HG03571 (cell line): ENCODE data around the gene BRWD1.

Experiments
- ATAC-seq: cut with Tn5 transposase; IDR thresholded peaks from one replicate; pipeline ENCODE4 v1.9.1; 2021; ENCODE audit not compliant: unreplicated experiment

The BRWD1 gene

DNA sequence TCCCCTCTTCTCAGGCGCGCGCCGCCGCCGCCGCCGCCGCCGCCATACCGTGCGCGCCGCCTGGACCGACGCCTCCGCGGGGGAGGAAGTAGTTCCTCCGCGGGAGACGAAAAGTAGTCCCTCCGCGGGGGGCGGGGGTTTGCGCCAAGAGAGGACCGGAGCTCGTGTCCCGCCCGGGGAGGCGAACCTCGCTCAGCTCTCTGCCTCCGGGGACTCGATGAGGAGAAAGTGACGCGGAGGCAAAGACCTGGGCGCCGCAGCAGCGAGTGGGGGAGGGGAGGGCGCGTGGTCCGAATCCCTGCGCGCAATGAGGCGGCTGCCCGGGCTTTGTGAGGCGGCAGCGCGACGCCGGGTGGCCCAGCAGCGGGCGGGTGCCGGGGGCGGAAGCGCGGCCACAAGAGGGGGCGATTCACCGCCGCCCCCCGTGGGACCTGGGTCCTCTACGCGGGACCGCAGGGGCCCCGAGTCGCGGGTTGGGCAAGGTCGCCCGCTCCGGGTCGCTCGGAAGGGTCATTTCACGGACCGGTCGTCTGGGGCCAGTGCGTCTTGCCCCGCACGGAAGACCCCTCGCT is at the start of gene BRWD1:
Gene BRWD1 (minus strand): TSS at position 62 of the 572 bp plus-strand sequence. CDS start 141 bp downstream, outside the sequence.
- peak; percentile 44 for ATAC-seq

DNA sequence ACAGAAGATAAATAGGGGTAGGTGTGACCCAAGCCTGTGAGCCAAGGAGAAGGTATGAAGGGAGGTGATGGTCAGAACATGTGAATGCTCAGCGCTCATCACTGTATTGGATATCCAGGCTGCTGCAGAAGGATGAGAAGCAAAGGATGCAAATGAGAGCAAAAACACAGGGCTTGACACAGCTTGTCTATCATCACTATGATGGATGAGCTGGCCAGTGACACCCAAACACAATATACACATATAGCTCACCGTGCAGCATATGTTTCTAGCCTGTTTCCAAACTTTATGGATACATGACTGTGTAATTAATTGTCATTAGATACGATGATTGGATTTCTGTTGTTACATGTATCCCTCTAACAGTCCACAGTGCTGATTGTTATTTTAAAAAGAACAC is 49.3 kb upstream of the BRWD1 start:
- ATAC-seq = no peak

DNA sequence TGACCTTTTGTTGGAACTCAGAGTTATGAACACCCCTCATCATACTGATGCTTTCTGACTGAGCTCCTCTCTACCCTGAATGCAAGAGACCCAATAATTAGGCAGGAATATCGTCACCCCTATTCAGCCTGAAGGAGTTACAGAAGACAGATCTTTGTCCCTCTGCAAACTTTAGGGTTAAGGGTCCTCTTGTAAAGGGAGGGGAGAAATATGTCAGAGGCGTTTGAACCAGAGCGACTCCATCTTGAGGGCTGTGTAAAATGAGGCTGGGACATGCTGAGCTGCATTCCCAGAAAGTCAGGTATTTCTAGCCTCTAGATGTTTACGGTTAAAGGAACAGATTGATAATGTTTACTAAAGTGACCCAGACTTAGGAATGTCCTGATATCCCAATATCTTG is 46.0 kb upstream of the BRWD1 start:
- ATAC-seq = no peak

DNA sequence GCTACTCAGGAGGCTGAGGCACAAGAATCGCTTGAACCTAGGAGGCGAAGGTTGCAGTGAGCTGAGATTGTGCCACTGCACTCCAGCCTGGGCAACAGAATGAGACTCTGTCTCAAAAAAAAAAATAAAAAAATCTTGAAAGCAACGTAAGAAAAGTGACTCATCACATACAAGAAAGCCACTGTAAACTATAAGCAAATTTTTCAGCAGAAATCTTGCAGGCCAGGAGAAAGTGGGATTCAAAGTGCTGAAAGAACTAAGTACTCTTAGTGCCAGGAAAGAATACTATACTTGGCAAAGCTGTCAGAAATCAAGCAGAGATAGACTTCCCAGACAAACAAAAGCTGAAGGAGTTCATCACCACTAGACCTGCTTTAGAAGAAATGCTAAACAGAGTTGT is 39.9 kb upstream of the BRWD1 start:
- no peak for ATAC-seq

DNA sequence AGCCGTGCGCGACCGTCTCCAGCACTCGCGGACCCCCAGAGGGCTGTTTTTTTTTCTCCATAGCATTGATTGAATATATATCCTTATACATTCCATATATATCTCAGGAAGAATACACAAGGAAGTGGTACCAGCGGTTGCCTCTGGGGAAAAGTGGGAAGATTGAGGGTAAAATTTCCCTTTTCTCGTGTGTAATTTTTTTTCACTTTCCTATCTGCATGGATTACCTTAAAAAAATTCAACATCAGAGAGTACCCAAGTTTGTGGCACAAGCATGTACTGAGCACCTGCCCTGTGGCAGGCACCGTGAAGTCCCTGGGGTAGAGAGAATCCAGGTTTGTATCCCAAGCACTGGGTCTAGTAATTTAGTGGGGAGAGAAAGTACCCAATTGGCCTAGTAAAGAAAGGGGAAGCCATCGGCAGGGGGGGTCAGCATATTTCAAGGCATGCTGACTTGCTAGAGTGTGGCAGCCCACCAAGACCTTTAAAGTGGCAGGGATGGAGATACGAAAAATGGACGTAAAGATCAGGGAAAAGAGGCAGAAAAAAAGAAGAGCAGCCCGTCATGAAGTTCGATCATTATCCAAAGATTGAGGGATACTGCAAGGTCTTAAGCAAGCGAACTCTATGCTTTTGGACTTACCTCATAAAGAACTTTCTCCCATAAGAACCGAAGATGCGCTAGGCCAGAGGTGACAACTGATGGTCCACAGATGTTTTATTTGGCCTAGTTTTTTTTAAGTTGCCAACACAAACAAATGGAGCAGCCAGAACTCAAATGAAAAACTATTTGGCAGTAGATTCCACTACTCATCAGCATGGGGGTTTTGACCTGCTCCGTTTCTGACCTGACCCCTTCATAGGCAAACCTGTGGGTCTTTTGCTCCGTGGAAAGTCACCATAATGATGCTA is 36.9 kb upstream of the BRWD1 start:
- ATAC-seq = no peak

DNA sequence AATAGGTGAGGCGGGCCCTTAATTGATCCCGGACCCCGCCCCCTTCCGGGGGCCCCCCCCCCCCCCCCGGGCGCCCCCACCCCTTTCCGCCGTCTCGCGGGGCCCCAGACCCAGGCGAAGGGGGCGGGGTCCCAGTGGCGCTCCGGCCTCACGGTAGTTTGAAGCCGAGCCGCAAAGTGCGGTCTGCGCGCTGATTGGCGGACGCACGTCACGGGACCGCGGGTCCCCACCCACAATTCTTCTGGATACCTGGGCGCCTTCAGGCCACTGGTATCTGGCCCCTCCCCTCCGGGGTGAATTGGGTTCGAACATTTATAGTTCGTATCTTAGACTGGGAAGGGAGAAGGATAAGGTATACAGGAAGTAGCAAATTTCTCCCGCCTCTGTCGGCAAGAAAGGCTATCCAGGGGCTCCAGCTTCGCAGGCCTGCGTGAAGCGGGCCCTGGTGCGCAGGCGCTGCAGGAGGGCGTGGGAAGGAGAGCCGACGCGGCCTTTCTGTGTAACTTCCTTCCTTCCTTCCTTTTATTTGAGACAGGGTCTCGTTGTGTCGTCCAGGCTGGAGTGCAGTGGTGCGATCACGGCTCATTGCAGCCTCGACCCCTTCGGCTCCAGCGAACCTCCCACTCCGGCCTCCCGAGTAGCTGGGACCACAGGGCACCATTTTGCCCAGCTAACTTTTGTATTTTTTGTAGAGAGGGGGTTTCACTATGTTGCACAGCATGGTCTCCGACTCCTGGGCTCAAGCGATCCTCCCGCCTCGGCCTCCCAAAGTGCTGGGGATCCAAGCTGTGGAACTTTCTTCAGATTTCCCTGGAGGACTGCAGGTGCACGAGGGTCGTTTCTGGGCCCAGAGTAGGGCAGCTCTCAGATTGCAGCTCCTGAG is 36.0 kb upstream of the BRWD1 start:
- ATAC-seq = peak; percentile 79

DNA sequence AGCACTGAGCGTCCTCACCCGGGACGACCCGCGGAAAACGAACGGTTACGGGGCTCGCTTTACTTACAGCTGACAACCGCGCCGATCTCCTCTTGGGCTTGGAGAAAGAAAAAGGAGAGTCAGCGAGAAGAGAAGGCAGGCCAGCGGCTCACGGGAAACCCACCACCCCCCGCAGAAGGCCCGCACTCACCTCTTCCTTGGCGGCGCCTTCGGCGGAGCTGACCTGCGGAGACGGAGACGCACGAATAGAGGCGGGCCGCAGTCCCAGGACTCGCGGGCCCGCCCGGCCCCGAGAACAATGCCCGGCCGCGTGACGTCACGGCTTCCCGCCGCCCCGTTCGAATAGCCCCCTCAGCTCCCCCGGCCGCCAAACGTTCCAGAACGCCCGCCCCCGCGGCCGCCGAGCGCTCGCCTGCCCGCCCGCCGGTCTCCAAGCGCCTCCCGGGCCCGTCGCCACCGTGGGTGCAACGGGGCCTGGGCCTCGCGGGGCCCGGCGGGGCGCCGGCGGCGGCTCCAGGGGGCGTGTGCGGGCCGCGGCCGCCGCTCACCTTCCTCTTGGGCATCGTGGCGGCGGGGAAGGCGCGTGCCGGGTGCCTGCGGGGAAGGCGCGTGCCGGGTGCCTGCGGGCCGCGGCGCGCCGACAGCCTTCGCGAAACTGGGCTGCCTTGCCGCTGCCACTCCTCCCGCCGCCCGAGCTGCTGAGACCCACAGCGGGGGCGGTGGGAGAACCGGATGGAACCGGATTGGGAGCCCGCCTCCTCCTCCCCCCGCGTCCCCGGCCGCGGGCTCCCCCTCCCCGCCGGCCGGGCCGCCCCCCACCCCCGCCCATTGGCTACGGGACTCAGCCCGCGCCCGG is 35.2 kb upstream of the BRWD1 start, which contains the start of gene HMGN1:
Gene HMGN1 (minus strand): TSS at position 734 of the 856 bp plus-strand sequence. CDS start 171 bp downstream, at position 563.
- peak; percentile 49 for ATAC-seq

DNA sequence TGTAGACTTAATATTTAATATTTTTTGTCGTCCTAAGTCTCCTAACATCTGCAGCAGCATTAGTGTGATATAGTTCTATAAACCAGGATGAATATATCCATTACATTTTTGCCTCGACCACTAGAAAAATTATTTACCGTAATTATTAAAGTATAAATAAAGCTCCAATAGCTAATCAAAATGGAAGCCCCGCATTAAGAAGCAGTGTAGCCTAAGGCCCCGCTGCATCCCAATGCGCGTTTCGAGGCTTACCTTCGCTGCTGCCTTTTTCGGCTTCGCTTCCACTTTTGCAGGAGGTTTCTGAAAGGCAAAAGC is 34.6 kb upstream of the BRWD1 start:
- ATAC-seq = no peak

DNA sequence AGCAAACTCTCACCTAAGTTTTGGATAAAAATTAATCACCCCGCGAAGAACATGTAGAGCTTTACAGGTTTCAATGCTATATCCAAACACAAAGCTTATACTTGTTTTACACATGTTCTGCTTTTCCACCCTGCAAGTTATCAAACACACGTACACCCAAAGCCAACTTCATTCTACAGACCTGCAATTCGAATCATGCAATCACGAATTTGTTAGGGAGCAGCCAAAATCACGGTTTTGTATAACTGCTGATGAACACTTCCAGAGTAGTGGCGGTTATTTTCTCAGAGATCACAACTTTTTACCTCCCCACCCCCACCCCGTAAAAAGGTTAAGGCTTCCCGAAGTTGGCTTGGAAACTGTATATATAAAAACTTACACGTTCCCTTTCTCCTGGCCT is 34.1 kb upstream of the BRWD1 start:
- ATAC-seq = no peak

DNA sequence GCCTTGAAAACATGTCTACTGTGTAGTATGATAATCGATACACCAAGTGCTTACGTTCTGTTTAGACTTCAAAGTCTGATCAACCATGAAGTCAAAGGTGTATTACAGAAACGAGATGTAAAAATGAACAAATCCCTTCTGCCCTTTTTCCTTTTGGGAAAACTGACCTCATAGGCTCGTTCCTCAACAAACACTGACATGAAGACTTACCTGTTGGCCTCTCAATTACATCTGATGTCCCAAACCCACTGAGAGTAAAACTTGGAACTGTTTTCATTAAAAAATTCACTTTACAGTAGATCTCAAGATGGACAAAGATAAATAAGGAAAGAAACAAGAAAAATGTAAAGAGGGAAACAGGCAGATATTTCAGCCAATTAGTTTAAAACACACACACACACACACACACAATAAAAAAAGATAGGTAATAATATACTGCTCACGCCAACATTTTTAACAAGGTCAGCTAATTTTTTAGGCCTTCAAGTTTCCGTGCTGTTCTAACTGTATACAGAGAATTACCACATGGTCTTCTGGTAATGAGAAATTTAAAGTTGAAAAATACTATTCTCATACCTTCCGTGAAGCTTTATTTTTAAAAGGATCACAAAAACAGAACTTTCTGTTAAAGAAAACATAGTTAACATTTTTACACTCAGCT is 33.4 kb upstream of the BRWD1 start:
- ATAC-seq = no peak

DNA sequence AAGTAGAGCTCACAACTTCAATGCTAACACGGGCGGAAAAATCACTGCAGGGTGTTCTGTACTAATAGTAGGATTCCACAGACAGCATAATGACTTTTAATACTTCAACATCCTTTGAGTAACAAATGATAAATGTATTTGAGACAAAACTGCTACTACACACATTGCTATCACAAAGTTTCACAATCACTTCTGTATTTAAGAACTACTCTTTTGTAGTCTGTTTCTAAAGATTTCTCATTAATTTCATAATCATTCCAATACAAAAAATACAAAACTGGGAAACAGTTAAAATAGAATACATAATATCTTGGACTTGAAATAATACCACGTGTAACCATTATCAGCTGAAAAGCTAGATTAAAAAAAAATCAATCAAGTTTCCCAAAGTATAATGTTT is 32.8 kb upstream of the BRWD1 start:
- no peak for ATAC-seq

DNA sequence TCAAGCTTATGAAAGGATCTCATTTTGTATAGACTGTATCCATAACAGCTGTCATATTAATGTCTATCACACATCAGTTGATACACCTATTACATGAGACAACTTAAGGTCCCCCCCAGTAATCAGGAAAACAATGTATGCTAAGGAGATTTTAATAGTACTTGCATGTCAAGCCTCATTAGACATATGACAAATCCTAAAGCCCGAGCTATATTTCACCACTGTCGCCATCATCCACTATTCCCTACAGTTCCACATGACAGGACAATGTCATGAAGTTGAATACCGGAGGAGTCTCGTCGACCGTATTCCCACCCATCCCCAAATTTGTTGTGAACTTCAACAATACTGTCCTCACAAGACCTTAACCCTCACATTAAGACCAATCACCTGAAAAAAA is 32.0 kb upstream of the BRWD1 start:
- no peak for ATAC-seq

DNA sequence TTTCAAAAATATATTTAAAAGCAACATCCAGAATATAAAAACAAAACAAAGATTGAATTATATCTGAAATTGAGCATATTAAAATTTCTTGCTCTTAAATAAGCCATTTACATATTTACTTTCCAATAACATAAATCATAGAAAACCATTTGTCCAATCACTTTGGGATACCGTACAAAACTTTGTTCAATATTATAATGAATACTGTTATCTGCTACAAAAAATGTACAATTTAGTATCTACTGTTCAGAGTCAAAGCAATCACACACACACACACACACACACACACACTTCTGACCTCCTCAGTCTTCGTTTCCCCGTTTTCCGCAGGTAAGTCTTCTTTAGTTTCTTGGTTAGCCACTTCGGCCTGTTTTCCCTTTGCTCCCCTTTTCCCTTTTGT is 31.4 kb upstream of the BRWD1 start:
- ATAC-seq = no peak

DNA sequence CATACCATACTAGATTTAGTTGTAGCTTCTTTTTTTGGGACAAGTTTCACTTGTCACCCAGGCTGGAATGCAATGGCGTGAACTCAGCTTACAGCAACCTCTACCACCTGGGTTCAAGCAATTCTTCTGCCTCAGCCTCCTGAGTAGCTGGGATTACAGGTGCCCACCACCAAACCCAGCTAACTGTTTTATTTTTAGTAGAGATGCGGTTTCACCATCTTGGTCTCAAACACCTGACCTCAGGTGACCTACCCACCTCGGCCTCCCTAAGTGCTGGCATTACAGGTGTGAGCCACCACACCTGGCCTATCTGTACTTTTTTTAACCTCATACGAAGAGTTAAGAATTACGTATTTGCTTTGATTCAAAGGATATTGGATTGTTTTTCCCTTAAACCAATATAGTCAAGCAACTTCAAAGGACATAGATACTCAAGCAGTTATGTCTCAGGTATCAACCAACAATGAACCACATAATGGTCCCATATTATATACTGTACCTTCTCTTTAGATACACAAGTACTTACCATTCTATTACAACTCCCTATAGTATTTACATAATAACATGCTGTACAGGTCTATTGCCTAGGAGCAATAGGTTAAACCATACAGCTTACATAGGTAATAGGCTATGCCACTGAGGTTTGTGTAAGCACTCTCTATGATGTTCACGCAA is 28.0 kb upstream of the BRWD1 start:
- ATAC-seq = no peak

DNA sequence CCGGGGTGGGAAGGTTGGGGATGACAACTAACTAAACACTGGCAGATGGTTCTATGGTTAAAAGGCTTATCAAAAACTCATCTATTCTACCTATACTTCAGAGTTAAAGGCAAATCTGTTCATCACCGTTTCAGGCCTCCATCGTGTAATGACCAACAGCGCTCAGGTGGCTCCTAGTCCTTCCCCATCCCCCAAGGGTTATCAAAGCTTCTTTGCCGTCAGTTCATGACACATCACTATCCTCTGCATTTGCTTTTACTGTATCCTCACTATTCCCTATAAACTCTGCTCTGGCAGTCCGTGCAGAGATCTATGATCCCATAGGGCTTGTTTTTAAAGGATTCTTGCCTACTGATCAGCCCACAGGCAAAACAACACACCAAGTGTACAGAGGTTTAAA is 27.3 kb upstream of the BRWD1 start:
- ATAC-seq = no peak

DNA sequence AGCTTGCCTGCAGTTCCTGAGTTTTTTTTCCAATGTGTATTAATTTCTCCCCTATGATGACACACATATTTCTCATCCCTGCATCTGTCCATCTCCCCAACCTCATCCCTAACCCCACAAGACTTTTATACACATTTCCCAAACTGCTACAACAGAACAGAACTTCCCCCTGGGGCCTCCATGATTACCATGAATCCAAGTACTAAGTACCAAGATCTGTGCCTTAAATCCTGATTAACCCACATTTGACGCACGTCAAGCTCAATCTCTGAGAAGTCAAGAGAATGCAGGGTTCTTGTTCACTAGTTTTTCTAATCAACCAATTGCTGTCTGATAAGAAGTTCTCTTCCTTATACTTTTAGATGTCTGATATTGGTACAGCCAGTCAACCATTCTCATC is 25.8 kb upstream of the BRWD1 start:
- ATAC-seq = no peak

DNA sequence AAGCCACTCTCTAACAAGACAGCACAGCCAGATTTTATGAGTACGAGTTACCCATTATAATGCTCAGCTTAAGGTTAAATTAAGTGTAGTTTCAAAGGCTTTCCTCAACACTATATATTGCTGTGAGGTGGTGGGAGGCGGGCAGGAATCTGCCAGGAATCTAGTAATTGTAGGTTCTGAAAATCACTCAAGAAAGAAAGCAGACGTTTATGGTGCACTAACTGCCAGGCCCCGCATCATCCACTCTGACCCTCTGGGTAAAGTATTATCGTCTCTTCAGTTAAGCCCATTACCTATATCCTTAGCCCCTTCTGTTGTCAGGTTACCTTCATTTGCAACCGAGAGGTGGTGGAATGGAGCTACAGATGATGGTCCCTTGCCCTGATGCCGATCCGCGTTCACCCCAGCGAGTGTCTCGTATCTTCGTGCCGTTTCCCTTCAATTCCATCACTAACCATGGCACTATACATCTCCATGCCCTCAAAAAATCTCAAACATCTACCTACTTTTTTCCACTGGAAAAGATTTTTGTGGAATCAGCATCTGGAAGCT is 23.1 kb upstream of the BRWD1 start:
- no peak for ATAC-seq

DNA sequence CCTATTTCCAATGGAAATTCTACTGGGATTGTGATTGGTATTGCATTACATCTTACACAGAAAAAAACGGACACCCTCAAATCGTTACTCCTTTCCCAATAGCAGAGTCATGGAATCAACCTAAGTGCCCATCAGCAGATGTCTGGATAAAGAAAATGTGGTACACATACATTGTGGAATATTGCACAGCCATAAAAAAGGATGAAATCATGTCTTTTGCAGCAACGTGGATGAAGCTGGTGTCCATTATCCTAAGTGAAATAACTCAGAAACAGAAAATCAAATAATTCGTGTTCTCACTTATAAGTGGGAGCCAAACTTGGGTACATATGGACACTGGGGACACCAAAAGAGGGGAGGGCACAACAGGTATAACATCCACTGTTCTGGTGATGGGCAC is 21.2 kb upstream of the BRWD1 start:
- no peak for ATAC-seq

DNA sequence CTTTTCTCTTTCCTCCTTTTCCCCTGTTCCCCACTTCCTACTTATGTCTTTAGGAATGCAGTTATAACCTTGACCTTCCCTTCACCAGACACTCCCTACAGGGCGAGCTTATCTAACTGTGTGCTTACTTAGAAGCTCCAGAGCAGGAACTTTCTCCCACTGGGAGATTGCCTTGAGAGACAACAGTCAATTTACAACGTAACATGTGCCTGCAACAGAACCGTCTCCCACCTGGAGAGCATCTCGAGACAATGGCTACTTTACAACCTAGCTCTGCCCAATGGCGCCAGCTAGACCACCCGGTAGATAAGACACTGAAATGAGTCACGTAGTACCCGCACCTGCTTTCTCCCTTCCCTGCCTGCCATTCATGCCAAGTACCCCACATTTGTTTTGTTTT is 18.7 kb upstream of the BRWD1 start:
- ATAC-seq = no peak
